Skeletal muscle tissue (tissue), 4 donors: ENCODE results near the gene FAM53B. TPM values are rescaled to one million over a fixed set of nuclear protein-coding genes. Genes with fewer than 3 reads are reported as not detected.
"Not testable (repeated sequence)": the region's sequence is repeated elsewhere in the genome, so short reads cannot be mapped to it uniquely, and the experiment has no call there.

ENCODE experiments used
- H3K27ac ChIP-seq: one replicate; pipeline ENCODE4 v1.7.0; 2013; ENCODE audit warnings: mild to moderate bottlenecking, low read depth, low read length, inconsistent platforms
- H3K27me3 ChIP-seq, 3 donors: one replicate each; pipeline ENCODE4 v1.7.0; 2013; ENCODE audit warnings: low read length in 3 of 3; ENCODE audit not compliant: control insufficient read depth in 3 of 3, insufficient read depth in 3 of 3
- H3K36me3 ChIP-seq, 3 donors: one replicate each; pipeline ENCODE4 v1.7.0; 2013; ENCODE audit warnings: low read length in 3 of 3; ENCODE audit not compliant: control insufficient read depth in 3 of 3, insufficient read depth in 3 of 3
- H3K4me1 ChIP-seq, 3 donors: one replicate each; pipeline ENCODE4 v1.7.0; 2013; ENCODE audit warnings: low read length in 3 of 3, mild to moderate bottlenecking in 3 of 3; ENCODE audit not compliant: control insufficient read depth in 3 of 3, insufficient read depth in 3 of 3
- H3K4me3 ChIP-seq, 3 donors: one replicate each; pipeline ENCODE4 v1.7.0; 2013; ENCODE audit warnings: low read length in 3 of 3
- H3K9ac ChIP-seq, 3 donors: one replicate each; pipeline ENCODE4 v1.7.0; 2013; ENCODE audit warnings: low read length in 3 of 3, mild to moderate bottlenecking in 3 of 3, moderate library complexity in 2 of 3, low read depth in 1 of 3
- H3K9me3 ChIP-seq, 3 donors: one replicate each; pipeline ENCODE4 v1.7.0; 2013; ENCODE audit warnings: low read length in 3 of 3; ENCODE audit not compliant: control insufficient read depth in 3 of 3
- total RNA-seq: library from RNA; depleted of rRNA; stranded (reverse); fragments of >200 nt; gene quantifications from one replicate; pipeline ENCODE4 v1.2.3, GENCODE V29; 2014
- donor health status: Osteomylitis.

Gene FAM53B
- total RNA-seq, 1 donor from 2014 or later: 32.4 TPM

DNA sequence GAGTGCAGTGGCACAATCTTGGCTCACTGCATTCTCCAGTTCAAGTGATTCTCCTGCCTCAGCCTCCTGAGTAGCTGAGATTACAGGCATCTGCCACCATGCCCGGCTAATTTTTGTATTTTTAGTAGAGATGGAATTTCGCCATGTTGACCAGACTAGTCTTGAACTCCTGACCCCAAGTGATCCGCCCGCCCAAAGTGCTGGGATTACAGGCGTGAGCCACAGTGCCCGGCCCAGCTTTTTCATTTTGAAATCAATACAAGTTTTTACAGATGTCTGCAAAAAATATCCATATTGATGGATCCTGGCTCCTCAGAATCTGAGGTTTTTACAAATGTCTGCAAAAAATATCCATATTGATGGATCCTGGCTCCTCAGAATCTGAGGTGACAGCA lies 155.8 kb downstream of the FAM53B start:
- H3K9me3 ChIP-seq, H3K27me3 ChIP-seq, H3K36me3 ChIP-seq: not testable (repeated sequence)
- Histone ChIP-seq H3K4me3 (peak overlapping the region in 1 of 3 donors; percentile 41), H3K9ac (peak overlapping the region in 2 of 3 donors; percentile 1 to 71), H3K27ac (peak overlapping the region; percentile 66), H3K4me1 (peaks cover 12 to 21% (median 17%) of the 10 kb centered on the region in 3 donors)

DNA sequence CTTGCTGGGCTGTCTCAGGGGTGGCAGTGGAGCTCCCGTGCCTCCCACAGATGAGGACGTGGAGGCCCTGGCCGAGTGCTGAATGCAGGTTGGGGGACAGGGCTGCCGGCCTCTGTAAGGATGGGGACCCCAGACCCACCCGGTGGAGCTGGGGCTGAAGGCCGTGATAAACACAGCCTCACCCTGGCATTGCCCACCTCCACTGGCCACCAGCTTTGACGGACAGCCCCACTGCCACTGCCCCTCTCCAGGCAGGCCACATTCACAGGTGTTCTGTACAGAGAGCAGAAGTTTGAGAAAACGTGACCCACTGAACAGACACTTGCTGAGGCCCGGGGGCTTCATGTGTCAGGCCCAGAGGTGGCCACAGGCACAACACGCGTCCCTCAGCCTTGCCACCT lies 156.4 kb downstream of the FAM53B start:
- no peak overlapping the region for H3K4me3 ChIP-seq

DNA sequence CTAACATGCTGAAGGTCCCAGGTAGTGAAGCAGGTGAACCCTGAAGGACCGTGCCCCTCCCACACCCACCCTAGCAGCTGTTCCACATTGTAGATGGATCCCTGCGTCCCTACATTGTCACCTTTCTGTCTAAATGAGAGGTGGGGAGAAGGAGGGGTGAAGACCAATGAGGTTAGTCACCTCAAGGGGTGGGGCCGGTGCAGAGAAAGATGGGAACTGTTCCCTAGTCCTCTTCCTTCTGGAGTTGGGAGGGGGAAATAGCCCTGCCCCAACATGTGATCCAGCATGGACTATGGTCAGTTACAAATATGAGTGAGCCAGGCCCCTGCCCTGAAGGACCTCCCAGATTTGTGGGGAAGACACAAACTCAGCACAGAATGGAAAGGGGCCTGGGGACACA lies 158.0 kb downstream of the FAM53B start:
- no peaks in the 10 kb centered on the region for H3K9me3 ChIP-seq
- no peak overlapping the region for H3K4me3 ChIP-seq
- H3K9ac ChIP-seq: no peak overlapping the region
- H3K27ac ChIP-seq: no peak overlapping the region
- H3K36me3 ChIP-seq: no peaks in the 10 kb centered on the region
- no peaks in the 10 kb centered on the region for H3K27me3 ChIP-seq
- peaks cover 12 to 21% (median 17%) of the 10 kb centered on the region in 3 donors for H3K4me1 ChIP-seq

More for the DNA sequence above, 156.4 kb downstream of the FAM53B start:
- peaks cover 12 to 21% (median 17%) of the 10 kb centered on the region in 3 donors for H3K4me1 ChIP-seq
- H3K9ac ChIP-seq: no peak overlapping the region
- no peaks in the 10 kb centered on the region for H3K9me3 ChIP-seq
- H3K27me3 ChIP-seq: no peaks in the 10 kb centered on the region
- H3K27ac ChIP-seq: no peak overlapping the region
- H3K36me3 ChIP-seq: no peaks in the 10 kb centered on the region

DNA sequence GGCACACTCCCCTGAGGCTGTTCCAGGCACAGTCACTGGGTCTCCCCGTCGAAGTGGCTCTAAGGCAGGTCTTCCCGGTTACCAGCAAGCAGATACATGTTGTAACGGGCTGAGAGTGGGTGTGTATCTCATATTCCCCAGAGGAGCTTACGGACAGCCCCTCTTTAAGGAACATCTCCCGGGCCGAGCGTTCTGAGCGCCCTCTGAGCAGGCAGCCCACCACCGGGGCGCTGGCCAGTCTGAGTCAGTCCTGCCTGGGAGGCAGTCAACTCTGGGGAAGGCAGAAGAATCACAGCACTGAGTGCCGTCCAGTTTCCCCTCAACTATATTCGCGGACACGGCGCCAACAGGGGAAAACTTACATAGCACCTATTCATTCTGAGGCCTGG lies 165.2 kb downstream of the FAM53B start:
- H3K36me3 ChIP-seq: no peaks in the 10 kb centered on the region
- H3K9me3 ChIP-seq: no peaks in the 10 kb centered on the region
- no peaks in the 10 kb centered on the region for H3K27me3 ChIP-seq
- no peak overlapping the region for H3K27ac ChIP-seq
- no peak overlapping the region for H3K9ac ChIP-seq
- no peaks in the 10 kb centered on the region for H3K4me1 ChIP-seq
- H3K4me3 ChIP-seq: no peak overlapping the region

DNA sequence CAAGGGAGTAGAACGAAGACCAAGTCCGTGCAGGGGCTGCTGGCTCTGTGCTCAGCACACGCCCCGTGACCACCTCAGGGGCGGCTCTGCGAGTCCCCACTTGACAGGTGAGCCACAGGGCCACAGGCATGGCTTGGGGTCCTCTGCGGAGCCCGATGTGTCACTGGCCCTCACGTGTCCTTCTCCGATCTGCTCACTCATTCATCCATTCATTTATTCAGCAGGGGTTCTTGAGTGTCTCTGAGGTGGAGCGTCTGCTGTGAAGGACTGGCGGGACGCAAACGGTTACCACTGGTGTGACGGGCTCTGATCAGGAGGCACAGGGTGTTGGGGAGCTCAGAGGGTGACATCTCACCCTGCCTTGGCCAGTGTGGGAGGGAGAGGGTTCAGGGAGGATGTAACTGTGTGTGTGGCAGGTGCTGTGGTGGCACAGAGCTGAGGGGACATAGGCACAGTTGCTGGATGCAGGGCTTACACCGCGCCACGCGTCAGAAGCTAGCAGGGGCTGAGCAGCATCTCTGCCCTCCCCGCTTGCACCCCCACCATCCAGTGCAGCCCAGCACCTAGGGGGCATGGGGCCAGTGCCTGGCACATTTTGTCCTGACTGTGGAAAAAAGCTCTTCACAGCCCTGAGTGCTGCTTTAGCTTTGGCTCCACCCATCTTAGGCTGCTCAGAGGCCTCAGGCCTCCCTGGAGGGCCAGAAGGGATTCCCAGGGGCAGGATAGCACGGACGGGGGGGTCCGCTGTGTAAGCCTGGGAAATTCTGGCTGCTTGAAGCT lies 165.8 kb downstream of the FAM53B start:
- H3K4me1 ChIP-seq: no peaks in the 10 kb centered on the region
- no peak overlapping the region for H3K9ac ChIP-seq
- no peaks in the 10 kb centered on the region for H3K36me3 ChIP-seq
- H3K27ac ChIP-seq: no peak overlapping the region
- no peaks in the 10 kb centered on the region for H3K27me3 ChIP-seq
- no peaks in the 10 kb centered on the region for H3K9me3 ChIP-seq
- no peak overlapping the region for H3K4me3 ChIP-seq

DNA sequence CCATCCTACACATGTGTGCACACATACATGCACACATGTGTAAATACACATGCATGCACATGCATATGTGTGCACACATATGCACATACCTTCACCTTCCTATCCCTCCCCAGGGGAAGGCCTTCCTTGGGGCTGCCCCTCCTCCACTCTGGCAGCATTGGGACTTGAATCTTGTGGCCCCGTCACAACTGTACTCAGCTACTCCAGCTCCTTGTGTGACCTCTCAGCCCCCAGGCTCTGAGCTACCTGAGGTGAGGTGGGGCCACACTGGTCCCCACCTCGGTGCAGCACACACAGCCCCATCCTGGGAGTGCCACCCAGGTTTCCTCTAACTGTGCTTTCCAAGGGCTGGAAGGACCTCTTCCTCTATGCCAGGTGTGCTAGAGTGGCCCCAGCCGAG lies 166.5 kb downstream of the FAM53B start:
- H3K27me3 ChIP-seq: no peaks in the 10 kb centered on the region
- no peaks in the 10 kb centered on the region for H3K4me1 ChIP-seq
- H3K27ac ChIP-seq: no peak overlapping the region
- H3K9me3 ChIP-seq: no peaks in the 10 kb centered on the region
- H3K9ac ChIP-seq: no peak overlapping the region
- no peak overlapping the region for H3K4me3 ChIP-seq
- H3K36me3 ChIP-seq: no peaks in the 10 kb centered on the region

DNA sequence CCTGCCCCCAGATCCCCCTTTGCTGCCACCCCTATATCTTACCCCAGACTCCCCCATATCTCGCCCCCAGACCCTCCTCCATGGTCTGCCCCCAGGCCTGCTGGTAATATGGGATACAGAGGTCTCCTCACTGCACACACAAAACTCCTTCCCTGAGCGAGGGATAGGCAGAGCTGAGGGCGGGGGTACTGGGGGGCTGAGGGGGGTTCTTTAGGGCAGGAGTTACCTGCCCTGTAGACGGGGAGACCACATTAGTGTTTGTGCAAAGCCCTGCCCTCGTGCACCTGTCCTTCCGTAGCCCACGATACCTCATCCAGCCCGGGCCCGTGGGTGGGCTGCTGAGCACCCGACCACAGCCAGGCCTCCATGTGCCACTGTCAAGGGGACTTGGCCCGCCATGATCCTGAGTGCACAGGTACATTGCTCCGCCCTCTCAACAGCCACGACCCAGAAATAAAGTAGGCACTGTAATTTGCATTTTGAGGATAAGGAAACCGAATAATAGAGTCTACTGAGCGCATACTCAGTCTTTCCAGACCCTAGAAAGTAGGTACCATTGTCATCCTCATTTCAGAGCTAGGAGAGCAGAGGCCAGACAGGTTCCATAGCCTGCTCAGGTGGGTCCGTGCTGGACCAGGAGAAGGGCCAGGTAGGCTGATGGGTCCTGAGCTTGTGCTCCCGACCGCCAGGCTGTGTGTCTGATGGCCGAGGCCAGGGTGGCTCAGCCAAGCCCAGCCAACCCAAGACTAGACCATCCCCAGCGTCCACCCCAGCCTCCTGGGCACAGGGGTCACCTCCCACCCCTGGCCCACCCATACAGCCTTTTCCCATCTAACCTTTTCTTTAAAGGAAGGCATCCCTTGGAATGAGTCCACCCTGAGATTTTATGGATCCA lies 167.4 kb downstream of the FAM53B start:
- Histone ChIP-seq H3K27ac (no peak overlapping the region), H3K4me3 (no peak overlapping the region), H3K36me3 (no peaks in the 10 kb centered on the region), H3K4me1 (no peaks in the 10 kb centered on the region), H3K9ac (no peak overlapping the region), H3K27me3 (no peaks in the 10 kb centered on the region), H3K9me3 (no peaks in the 10 kb centered on the region)

- Histone ChIP-seq H3K27me3 (no peaks in the 10 kb centered on the region), H3K27ac (no peak overlapping the region), H3K36me3 (no peaks in the 10 kb centered on the region), H3K9ac (no peak overlapping the region), H3K9me3 (no peaks in the 10 kb centered on the region), H3K4me3 (no peak overlapping the region), H3K4me1 (no peaks in the 10 kb centered on the region)
Observed at GRCh38 chr10:124575107-124576035, 168.8 kb downstream of the FAM53B start.

DNA sequence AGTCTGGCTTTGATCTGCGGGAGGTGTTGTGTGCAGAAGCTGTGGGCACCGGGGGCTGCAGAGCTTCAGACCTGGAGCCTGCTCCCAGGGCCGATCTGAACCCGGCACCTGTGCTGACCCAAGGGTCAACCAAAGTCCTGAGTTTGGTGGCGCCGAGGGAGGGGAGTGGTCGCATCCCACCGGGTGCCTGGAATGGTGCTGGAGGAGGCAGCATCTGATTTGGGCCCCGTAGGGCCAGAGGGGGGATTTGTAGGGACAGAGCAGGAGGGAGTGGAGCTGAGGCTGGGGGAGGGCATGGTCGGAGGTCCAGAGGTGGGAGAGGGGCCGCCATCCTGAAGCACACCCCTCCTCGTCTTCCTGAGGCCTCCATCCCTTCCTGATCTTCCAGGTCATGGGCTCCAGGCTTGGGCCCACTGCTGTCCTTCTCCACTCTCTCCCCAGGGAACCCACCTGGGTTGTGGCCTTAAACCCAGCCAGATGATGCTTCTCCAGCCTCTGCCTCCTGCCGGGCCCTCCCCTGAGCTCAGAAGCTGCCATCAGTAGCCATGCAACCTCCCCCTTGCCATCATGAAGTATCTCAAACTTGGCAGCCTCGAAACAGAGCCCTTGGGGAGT lies 169.6 kb downstream of the FAM53B start:
- no peaks in the 10 kb centered on the region for H3K9me3 ChIP-seq
- H3K36me3 ChIP-seq: no peaks in the 10 kb centered on the region
- no peak overlapping the region for H3K27ac ChIP-seq
- no peak overlapping the region for H3K4me3 ChIP-seq
- no peaks in the 10 kb centered on the region for H3K4me1 ChIP-seq
- no peaks in the 10 kb centered on the region for H3K27me3 ChIP-seq
- H3K9ac ChIP-seq: no peak overlapping the region
